HT1080 (cell line): ENCODE measurements around the gene NCMAP. TPM values are rescaled to one million over a fixed set of nuclear protein-coding genes. Genes with fewer than 3 reads are reported as not detected.
A peak's percentile ranks its signal among the peaks of the same experiment; 100 is the strongest.
"Not testable (repeated sequence)": the region's sequence is repeated elsewhere in the genome, so short reads cannot be mapped to it uniquely, and the experiment has no call there.

Experiments used
- DNase-seq: peaks from one replicate; pipeline ENCODE4 v3.0.0-alpha.2; 2015; ENCODE audit warnings: low read depth
- polyA plus RNA-seq, 2 experiments: library from polyadenylated mRNA; depleted of rRNA; stranded (reverse); fragments of >200 nt; gene quantifications; 2 replicates each; pipeline ENCODE4 v1.2.3, GENCODE V29; 2015
- total RNA-seq: library from RNA; depleted of rRNA; stranded (reverse); fragments of >200 nt; shearing (Covaris generic); gene quantifications from 2 replicates; pipeline ENCODE4 v1.2.3, GENCODE V29; 2014; rRNA removed

The NCMAP gene, protein sequence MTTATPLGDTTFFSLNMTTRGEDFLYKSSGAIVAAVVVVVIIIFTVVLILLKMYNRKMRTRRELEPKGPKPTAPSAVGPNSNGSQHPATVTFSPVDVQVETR
- not detected in 2 replicates for total RNA-seq
- not detected in 2 replicates for polyA plus RNA-seq (2015; cell fraction: cytosol; rRNA removed)
- polyA plus RNA-seq (2015; cell fraction: nucleus; rRNA removed), result not detected in 2 replicates

DNA sequence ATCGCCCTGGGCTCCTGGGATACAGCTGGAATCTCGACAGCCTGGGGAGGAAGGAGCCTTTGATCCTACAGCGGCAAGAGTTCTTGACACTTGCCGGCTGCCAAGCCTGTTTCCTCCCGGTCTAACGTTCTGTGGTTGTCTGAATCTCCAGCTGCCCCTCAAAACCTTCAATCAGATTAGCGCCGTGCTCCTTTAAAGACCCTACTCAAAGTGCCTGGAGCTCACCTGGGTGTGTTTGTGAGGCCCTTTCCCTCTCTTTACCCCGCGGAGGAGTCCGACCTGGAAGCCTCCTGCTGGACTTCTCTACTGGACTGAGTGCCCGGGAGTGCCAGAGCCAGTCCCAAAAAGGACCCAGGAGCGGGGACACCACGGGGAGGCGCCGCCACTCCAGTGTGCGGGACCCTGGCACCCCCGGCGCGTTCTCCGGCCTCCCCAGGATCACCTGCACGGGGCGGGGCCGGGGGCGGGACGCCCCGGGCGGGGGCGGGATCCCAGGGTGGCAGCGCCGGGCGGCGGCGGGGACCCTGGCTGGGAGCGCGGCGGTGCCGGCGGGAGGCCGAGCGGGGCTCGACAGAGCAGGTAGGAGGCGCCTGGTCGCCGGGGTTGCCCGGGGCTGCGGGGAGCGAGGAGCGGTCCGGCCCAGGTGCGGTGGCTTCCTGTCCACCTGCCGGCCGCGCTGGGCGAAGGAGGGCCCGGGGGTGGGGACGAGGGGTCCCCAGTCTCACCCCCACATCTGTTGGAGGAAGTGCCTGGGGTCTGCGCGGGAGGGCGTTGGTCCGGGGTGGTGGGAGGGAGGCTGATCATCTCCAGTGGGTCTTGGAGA is at the start of gene NCMAP:
NCMAP (plus strand) TSS at position 497 of the 823 bp plus-strand sequence. CDS start 39,344 bp downstream, outside the sequence.
- DNase-seq, result no peak

DNA sequence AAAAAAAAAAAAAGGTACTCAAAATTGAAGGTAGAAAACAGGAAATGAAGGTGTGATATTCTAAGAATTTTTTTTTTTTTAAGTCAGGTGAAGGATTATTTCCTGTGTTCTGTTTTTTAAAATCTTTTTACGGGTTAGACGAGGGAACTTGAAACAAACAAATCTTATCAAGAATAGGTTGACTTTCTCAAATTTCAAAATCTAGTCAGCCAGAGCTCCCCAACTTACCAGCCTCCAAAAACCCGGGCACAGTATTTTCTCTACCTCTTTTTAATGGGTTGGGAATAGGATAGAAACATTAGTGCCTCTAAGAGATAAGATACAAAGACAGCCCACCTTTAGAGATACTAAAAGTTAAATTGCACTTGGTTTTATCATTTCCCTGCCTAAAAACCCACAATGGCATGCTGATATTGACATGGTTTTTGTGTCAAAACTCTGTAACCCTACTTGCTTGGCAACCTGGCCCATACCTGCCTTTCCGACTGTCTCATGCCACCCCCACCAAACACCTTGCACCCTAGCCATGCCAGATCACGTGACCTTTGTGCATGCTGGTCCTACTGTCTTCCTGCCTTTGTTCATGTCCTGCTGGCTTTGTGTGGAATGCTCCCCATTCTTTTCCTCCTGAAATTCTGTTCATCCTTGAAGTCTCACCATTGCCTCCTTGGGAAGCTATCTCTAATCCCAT is 49.1 kb upstream of the NCMAP start:
- DNase-seq, result no peak

DNA sequence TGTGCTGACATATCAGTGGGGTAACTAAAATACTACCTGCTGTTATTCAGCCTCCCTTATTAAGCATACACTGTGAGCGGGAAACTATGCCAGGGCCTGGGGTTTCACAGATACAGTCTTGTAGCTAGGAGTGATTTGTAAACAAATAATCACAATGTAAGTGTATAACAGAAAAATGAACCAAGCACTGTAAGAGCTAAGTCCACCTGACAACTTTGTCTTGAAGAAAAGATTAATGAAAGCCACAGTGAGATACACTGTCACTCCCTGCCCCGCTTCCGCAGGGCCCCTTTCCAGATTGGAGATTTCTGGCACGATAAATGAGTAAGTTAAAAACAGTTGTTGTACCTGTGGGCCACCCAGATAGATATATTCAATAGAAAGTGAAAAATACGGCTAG is 48.5 kb upstream of the NCMAP start:
- DNase-seq, result no peak

DNA sequence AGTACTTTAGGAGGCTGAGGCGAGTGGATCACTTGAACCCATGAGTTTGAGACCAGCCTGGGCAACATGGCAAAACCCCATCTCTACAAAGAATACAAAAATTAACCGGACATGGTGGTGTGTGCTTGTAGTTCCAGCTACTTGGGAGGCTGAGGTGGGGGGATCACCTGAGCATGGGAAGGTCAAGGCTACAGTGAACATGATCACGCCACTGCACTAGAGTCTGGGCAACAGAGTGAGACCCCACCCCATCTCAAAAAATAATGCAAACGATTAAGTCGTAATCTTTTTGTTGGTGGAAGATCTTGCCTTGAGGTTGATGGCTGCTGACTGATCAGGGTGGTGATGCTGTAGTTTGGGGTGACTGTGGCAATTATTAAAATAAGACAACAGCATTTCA is 47.0 kb upstream of the NCMAP start:
- DNase-seq, result no peak

DNA sequence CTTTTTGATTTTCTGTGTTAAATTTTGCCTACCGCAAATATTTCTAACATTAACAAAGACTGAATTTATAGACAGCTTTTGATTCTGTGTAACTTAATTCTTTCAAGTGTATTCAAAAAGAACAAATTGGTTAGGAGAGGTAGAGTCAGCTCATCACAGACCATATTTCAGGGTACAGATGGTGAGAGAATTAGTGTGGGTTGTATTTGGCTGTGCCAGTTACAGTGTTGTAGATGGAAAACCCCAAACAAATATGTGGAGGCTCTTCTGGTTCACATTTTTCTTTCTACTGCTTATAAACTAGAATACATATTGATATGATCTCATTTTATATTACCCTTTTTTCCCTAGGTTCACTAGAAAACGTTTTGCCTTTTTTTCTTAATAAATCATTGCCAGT is 42.2 kb upstream of the NCMAP start:
- no peak for DNase-seq

DNA sequence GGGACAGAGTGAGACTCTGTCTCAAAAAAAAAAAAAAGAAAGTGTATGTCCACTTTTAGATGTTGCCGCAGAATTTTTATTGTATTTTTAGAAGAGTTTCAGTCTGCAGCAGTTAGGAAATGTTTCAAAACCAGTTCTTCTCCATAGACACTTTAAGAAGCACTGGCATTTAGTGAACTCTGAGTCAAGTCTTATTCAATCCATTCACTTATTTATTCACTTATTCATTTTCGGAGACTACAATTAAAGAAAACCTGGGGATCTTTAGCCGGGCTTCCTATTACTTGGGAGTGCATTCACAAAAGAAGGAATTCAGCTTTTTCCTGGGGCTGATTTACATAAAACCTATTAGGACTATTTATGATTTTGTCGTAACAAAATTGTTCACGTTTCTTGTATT is 40.9 kb upstream of the NCMAP start:
- DNase-seq, result no peak

DNA sequence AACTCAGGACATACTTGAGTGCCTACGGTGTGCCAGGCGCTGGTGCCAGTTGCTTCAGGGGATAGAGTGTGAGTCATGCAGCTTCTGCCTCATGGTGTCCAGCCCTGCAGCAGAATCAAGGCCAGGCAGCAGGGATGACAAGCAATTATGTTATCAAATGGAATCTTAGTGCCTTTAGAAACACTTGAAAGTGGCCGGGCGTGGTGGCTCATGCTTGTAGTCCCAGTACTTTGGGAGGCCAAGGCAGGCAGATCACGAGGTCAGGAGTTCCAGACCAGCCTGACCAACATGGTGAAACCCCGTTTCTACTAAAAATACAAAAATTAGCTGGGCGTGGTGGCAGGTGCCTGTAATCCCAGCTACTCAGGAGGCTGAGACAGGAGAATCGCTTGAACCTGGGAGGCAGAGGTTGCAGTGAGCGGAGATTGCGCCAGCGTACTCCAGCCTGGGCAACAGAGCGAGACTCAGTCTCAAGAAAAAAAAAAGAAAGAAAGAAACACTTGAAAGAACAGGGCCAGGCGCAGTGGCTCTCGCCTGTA is 40.1 kb upstream of the NCMAP start:
- peak; percentile 70 for DNase-seq

DNA sequence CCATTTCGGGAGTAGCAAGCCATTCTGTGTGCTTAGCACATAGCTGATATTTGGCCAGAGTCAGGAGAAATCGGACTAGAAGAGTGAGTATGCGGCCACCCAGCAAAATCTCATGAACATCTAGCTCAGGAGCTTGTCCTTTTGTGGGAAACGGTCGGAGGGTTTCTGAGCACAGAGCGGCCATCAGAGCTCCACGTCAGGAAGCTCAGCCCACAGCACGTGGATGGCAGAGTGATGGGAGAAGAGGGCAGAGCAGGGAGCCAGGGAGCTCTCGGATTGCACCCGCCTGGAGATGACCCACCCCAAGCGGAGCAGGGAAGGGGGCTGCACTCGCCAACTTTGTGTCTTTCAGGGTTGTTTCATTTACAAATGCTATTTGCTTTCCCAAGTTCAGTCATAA is 39.4 kb upstream of the NCMAP start:
- DNase-seq, result no peak

DNA sequence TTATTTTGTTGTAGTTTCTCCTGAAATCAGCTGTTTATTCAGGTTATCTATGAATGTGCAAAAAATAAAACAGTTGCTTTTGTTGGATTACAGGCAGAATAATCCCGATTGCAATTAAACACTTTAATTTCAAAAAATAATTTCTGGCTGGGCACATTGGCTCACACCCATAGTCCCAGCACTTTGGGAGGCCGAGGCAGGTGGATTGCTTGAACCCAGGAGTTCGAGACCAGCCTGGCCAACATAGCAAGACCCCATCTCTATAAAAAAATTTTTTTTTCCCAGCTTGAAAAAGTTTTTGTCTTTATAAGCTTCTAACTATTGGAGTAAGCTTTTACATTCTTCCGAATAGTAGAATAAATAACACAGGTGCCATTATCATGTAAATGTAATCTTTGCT is 38.0 kb upstream of the NCMAP start:
- no peak for DNase-seq

DNA sequence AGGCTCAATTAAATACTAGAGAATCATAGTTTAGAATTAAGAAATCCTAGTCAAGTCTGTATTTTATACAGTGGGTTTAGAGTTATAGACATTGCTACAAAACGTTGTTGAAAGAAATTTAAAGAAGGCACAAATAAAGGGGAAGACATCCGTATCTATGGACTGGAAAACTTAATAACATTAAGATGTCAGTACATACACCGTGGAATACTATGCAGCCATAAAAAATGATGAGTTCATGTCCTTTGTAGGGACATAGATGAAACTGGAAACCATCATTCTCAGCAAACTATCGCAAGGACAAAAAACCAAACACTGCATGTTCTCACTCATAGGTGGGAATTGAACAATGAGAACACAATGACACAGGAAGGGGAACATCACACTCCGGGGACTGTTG is 35.6 kb upstream of the NCMAP start:
- DNase-seq, result not testable (repeated sequence)

DNA sequence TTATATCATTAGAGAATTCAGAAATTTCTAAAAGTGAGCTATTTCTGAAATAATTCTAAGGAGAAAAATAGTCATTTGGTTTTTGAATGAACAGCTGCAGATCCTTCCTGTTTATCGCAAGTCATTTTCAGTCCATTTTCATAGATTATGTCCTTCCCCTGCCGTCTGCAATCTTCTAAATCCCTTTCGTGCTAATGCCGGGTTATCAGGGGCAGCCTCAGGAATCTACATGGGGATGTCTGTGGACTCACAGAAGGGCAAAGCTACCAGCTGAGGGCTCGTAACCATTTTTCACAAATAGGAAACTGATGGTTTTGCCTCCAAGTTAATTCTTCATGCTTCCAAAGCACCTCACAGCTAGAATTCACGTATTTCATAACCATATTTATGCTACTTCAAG is 30.3 kb upstream of the NCMAP start:
- DNase-seq, result no peak

DNA sequence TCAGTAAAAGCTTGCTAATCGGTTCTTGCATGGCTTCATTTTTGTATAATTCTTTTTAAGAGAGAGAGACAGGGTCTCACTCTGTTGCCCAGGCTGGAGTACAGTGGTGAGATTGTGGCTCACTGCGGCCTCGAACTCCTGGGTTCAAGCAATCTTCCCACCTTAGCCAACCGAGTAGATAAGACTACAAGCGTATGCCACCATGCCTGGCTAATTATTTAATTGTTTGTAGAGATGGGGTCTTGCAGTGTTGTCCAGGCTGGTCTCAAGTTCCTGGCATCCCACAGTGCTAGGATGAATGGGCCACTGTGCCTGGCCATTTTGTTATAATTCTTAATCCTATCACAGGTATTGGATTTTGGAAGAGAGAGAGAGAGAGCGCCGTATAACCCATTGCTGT is 29.8 kb upstream of the NCMAP start:
- DNase-seq, result no peak

DNA sequence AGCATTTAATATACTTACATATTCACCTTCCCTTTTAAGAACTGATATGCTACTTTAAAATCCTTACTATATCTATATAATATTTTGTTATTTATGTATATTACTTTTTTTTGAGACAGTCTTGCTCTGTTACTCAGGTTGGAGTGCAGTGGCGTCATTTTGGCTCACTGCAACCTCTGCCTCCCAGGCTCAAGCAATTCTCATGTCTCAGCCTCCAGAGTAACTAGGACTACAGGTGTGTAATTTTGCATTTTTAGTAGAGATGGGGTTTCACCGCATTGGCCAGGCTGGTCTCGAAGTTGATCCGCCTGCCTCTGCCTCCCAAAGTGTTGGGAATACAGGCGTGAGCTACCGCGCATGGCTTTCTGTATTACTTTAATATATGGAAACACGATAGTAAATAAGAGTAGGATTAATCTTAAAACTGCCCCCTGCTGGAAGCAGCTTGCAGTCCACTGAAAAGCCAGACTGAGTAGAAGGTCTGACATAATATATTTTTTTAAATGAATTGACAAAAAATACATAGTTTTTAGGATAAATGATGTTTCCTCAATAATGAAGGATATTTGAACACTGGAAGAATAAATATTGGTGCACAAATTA is 28.8 kb upstream of the NCMAP start:
- peak; percentile 11 for DNase-seq

DNA sequence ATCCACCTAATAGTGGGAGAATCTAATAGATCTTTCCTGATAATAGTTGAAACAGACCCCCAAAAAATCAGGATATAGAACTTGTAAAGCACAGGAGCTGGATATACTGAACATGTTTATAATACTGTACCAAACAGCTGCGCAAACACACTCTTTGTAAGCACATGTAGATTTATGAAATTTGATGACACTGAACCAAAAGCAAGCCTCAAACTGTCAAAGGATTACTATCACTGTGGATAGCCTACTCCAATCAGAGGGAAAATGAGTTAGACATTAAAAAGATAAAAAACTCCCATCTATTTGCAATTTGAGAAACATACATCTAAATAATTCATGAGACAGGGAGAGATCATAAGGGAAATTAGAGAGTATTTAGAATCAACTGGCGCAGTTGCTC is 27.1 kb upstream of the NCMAP start:
- DNase-seq, result no peak

DNA sequence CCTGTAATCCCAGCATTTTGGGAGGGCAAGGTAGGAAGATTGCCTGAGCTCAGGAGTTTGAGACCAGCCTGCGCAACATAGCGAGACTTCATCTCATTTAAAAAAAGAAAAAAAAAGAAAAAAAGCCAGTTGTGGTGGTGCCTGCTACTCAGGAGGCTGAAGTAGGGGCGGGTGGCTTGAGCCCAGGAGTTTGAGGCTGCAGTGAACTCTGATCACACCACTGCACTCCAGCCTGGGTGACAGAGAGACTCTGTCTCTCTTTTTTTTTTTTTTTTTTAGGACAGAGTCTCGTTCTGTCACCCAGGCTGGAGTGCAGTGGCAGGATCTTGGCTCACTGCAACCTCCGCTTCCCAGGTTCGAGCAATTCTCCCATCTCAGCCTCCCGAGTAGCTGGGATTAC is 26.6 kb upstream of the NCMAP start:
- not testable (repeated sequence) for DNase-seq

DNA sequence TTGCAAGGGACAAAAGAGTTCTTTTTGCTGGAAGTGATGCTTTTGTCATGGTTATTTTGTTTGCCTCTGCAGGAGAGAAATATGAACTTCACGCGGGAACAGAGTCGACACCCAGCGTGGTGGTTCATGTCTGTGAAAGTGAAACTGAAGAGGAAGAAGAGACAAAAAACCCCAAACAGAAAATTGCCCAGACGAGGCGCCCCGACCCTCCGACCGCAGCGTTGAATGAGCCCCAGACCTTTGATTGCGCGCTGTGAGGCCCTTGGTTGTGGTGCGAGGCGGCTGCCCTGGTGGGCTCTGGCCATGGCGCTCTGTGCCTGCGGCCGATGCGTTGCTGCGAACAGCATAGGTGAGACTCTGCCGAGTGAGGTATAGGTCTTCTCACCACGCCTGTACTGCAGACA is 20.9 kb upstream of the NCMAP start:
- no peak for DNase-seq

DNA sequence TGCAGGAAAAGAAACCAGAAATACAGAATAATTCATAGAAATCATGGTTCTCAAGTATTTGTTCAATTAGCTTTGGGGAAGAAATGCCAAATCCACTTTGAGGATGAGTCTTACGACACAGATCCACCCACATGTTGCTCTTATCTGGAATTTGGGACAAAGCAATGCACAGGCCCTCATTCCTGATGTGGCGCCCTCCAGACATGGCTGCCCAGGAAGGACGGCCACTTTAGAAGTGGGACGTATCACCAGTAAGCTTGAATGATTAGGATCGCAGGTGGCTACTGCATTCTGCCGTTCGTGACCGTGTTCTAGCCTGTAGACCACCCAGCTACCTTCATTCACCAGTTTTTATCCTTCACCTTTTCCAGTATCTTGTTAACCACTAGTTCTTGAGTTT is 20.1 kb upstream of the NCMAP start:
- DNase-seq, result no peak

DNA sequence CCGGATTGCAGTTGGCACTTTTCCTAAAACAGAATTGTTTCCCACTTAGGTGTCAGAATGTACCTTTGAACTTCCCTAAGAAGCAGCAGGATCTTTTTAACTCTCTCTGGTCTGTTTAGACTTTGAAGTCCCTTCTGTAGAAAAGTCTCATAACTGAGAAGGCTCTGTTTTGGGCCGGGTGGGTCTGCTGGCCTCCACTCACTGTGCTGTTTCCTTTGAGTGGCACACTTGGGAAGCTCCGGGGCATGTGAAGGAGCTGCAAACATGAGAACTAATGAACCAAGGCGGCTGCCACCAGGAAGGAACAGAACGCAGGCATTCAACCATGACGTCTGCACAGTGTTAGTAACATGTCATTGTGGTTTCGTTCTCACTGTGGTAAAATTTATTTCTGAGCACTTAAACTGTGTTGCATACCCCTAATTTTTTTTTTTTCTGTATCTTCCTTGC is 19.5 kb upstream of the NCMAP start:
- DNase-seq, result no peak

DNA sequence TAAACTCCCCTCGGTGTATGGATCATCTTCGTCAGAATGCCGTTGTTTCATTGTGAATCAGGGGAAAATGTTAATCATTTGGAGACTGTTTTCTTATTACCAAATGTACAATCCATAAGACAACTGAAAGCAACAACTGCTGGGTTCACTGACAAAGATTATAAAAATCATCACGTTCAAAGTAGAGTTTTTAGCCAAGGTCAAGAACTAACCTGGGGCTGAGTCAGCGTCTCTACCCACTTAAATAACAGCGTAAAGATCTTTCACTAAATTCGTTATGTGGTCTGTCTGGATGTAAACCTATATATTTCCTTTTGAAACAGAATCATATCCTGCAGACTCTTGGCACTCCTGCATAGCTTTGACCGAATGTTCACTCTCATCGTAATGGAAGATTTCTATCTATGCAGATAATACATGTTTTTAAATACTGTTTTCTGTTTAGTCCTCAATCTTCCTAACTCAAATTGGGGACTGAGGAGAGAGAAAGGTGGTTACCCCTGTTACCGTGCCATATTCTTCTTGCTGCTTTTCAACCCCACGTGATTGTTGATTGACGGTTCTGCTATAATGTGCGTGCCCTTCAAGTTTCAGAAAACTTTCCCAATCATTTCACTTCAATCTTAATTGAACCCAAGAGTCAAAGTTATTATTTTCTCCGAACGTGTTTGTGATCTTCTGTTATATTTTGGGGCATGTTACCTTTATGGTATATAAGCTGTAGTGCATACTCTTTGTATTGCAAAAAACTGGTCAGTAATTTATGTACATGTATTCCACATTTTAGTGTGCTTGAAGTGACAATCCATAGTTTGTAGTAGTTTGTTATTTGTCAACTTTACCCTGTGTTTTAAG is 15.6 kb upstream of the NCMAP start:
- DNase-seq, result no peak

DNA sequence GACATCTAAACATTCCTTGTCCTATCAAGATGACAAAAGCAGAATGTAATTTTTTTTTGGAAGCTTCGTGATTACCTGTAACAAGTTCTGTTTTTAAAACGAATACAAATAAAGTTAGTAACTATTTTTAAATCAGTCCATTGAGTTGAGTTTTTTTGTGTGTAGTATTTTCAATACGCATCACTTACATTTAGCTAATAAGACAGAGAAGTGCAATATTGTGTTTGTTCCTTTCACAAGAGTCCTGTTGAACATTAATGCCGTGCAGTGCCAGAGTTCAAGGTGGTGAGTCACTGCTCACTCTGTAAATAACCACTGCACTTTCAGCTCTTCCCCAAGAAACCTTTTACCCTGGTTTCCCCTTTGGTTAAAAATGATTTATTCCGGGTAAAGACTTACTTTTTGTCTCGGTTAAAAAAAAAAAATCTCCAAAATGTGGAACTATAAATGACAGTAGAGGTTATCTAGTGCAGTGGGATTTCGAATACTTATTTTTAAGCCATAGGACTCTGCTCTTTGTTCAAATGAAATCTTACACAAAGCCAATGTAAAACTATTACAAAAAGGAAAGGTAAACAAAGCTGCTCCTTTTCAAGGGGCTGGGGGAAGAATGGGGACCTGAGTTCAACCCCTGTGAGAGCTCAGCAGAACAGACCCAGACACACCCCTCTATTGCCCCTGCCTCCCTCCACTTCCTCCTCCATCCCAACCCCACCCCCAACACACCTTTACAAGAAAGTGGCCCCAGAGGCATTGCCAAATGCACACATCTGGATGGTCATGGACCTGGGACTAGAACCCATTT is 14.8 kb upstream of the NCMAP start:
- DNase-seq, result peak; percentile 59
